NCI-H82 treated with DMSO at 0.1 percent for 48 hours (cell line): Measurements from ENCODE around the gene PERM1.
"Not testable (repeated sequence)": the region's sequence is repeated elsewhere in the genome, so short reads cannot be mapped to it uniquely, and the experiment has no call there.

Experiments used
- DNase-seq: peaks from one replicate; lab custom pipeline; 2025; ENCODE audit not compliant: unreplicated experiment; lab: John Stamatoyannopoulos, UW

PERM1 gene

DNA sequence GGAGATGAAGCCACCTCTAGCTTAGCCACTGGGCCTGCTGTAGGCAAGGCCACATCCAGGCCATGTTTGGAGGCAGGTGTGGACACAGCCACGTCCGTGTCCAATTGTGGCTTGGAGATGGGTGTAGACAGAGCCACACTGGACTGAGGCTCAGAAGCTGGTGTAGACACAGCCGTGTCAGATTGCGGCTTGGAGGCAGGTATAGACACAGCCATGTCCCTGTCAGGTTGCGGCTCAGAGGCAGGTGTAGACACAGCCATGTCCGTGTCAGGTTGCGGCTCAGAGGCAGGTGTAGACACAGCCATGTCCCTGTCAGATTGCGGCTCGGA, 2.2 kb downstream of the PERM1 start:
- DNase-seq = no peak

DNA sequence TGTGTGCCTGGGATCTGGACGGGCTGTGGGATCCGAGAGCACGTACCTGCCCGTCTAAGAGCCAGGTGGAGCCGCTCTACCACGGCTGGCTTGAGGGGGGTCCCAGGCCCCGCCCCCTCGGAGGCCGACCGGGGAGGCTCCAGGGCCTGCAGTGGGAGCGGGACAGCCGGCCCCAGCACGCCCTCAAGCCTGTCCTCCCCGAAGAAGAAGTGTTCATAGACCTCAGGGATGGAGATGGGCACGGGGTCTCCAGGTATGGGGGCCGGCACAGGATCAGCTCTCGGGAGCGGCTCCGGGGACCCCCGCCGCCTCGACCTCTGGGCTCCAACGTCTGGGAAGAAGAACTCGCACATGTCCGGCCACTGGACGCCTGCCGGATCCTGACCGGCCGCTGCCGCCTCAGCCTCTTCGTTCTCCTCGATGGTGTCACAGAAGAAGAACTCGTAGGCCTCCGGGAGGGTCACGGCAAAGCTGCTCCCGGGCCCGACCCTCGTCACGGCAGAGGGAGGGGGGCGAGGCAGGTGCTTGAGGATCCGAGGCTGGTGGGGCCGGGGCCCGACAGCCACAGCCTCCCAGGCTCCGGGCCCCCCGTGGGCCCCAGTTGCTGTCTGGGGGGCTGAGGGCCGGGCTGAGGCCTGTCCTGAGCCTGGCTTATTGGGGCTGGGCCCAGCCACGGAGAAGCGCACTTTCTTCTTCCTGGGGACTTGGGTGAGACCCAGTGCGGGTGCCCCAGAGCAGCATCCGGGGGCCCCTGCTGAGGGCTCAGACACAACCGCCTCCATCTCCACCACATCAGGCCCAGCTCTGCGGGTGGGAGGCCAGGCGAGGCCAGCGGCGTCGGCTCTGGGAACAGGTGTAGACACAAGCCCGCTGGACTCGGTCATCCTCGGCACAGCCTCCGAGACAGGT, 2.8 kb downstream of the PERM1 start:
- no peak for DNase-seq

DNA sequence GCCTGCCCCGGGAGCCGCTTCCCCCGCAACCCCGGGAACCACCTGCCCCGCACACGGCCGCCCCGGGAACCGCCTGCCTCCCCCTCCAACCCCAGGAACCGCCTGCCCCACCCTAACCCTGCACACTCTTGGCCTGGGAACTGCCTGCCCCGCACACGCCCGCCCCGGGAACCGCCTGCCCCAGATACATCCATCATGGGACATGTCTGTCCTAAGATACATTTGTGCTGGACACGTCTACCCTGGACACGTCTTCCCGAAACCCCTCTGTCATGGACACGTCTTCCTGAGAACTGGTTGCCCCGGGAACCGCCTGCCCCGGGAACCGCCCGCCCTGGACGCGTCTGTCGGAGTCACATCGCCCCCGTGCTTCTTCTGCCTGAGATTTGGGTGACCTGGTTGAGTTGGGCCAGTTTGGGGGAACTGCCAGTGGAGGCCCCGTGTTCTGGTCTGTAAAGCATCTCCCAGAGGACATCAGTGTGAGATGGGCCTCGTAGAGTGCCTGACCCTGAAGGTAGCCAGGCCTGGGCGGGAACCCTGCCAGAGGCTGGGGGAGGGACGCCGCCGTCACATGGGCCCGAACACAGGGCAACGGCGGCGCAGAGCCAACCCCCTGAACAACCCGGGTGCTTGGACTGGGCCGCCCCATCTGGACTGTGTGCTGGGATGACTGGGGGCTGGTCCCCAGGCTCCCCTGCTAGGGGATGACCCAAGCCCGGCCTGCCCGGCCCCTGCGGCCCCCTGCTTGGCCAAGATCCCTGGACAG, 3.6 kb downstream of the PERM1 start:
- no peak for DNase-seq

DNA sequence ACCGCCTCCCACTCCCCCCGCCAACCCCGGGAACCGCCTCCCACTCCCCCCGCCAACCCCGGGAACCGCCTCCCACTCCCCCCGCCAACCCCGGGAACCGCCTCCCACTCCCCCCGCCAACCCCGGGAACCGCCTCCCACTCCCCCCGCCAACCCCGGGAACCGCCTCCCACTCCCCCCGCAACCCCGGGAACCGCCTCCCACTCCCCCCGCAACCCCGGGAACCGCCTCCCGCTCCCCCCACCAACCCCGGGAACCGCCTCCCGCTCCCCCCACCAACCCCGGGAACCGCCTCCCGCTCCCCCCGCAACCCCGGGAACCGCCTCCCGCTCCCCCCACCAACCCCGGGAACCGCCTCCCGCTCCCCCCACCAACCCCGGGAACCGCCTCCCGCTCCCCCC, 5.1 kb downstream of the PERM1 start:
- not testable (repeated sequence) for DNase-seq

DNA sequence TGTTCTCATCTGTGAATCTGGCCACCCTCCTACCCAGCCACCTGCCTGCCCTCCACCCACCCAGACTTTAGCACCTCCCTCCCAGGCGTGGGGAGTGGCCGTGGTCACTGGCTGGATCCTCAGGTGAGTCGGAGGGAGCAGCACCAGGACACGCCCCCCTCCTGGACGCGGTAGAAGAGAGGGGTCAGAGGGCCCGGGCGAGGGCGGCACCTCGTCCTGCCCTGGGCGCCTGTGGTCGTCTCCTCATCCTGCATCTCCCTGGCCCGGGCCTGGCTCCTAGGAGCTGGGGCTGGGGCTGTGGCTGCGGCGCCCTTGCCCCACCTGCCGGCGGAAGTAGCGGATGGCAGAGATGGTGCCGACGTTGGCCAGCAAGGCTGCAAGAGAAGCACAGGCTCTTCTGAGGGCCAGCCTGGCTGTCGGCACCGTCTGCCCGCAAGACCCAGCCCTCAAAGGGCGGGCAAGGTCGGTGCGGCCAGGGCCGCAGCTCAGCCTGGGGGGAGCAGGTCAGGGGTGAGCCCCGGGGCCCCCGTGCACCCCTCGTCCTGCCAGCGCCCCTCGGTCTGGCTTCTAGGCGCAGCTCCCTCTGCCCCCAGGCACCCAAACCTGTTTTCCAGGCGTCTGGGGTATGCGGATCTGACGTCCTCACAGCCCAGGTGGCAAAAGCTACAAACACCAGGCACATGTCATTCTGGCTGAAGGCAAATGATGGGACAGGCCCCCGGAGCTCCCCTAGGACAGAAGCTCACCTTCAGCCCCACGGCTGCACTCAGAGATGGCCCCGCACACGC, 5.8 kb downstream of the PERM1 start:
- peak; percentile 29 for DNase-seq

DNA sequence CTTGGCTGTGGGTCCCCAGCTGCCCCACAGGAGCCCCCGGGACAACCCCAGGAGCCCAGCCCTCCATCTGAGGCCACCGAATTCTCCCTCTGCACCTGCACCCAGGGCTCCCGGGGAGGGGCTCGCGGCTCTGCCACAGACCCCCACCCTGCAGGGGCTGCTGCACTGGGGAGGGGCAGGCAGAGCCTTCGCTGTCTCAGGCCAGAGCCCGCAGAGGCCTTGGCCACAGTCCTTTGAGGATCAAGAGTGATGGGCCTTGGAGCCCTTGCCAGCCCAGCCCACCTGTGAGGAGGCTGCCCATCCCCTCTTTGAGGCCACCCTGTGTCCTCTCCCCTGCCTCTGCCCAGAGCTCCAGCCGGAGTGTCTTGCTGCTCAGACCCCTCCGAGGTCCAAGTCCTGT, 6.5 kb downstream of the PERM1 start:
- no peak for DNase-seq

DNA sequence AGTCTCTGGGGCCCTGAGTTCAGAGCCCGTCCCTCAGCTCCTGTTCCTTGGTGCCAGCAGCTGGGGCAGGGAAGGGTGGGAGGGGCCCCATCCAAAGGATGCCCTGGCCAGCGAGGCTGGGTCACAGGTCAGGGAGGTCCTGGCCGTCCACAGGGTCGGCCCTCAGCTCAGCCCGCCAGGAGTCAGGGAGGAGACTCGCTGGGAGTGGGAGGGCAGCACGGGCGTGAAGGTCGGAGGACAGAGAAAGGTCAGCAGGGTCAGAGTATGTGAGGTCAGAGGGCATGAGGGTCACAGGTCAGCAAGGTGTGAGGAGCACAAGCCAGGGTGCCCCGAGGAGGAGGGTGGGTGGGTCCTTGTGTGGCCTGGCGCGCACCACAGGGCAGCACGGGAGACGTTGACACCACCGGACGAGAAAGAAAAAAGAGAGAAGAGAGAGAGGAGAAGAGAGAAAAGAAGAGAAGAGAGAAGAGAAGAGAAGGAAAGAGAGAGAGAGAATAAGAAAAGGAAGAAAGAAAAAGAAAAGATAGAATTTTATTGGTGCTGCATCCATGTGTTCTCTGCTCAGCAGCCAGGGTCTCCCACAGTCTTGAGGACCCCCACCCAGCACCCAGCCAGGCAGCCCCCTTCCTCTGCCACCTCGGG, 7.1 kb downstream of the PERM1 start:
- DNase-seq = no peak

DNA sequence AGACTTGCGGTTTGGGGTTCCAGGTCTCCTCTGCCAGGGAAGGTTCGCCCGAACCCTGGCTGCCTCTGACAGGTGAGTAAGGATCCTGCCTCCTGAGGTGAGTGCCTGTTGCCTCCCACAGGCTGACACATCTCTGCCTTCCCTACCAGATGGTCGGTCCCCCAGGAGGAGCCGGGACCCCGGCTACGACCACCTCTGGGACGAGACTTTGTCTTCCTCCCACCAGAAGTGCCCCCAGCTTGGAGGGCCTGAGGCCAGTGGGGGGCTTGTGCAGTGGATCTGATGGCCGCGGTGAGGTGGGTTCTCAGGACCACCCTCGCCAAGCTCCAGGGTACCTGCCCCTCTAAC, 7.6 kb downstream of the PERM1 start:
- DNase-seq = no peak

DNA sequence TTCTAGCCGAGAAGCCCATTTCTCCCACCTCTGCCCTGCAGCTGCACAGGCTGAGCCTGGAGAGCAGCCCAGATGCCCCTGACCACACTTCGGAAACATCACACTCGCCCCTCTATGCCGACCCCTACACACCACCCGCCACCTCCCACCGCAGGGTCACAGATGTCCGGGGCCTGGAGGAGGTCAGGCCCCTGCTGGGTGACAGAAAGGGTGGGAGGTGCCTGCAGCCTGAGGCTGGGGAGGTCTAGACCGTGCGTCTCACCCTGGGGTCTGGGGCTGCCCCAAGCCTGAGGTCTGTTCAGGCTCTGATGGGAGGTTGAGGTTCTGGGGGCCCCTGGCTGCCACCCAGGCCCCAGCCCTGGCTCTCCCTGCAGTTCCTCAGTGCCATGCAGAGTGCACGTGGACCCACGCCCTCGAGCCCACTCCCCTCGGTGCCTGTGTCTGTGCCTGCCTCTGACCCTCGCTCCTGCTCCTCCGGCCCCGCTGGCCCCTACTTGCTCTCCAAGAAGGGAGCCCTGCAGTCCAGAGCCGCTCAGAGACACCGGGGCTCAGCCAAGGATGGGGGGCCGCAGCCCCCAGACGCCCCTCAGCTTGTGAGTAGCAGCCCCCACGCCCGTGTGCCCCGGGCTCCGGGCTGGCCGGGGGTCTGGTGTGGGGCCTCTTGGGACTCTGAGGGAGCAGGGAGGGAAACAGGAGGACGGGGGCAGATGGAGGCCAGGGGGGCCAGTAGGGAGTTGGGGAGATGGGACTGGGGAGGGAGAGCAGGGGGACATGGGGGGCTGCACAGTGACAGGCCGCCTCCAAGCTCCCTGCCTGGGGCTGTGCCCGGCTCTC, 8.2 kb downstream of the PERM1 start:
- no peak for DNase-seq

DNA sequence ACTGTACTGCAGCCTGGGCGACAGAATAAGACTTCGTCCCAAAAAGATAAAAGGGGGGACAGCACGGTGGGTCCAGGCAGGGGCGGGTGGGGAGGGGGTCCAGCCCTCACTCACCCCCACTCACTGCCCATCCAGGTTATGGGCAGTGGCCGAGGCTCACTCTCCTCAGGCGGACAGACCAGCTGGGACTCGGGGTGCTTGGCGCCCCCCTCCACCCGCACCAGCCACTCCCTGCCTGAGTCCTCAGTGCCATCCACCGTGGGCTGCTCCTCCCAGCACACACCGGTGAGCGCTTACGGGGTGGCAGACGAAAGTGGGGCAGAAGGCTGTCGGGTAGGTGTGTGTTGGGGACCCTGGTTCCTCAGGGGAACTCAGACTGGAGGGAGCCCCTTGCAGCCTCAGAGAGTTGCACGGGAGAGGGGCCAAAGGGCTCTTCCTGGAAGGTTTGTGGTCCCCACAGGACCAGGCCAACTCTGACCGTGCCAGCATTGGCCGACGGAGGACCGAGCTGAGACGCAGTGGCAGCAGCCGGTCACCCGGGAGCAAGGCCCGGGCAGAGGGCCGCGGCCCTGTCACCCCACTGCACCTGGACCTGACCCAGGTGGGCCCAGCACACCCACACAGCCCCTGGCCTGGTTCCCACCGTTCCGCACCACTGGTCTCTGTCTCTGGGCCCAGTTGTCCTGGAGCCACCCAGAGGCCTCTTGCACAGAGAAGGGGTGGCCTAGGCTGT, 9.0 kb downstream of the PERM1 start:
- no peak for DNase-seq

DNA sequence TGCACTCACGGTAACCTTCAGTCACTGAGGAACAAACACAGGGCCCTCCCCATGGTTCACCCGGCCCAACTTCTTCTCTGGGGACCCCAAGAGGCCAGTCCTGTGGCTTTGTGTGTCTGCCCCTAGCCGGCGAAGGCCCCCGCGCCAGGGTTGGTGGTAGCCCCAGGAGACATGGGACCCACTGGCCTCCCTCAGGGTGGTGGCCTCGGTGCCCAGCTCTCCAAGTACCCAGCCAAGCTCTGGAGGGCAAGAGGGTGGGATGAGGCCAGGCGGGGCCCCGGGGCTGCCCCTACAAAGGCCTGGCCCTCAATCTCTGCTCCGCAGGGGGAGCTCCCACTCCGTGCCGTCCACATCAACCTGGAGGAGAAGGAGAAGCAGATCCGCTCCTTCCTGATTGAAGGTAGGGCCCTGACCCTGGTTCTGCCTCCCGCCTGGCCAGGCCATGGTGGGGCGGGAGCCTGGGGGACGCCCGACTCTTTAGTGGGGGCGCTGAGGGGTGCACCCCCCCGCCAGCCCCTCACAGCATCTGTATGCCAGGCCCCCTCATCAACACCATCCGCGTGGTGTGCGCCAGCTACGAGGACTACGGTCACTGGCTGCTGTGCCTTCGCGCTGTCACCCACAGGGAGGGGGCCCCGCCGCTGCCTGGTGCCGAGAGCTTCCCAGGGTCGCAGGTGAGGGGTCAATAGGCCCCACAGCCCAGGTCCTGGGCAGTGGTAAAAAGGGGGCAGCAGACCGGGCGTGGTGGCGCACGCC, 10.0 kb downstream of the PERM1 start:
- no peak for DNase-seq

DNA sequence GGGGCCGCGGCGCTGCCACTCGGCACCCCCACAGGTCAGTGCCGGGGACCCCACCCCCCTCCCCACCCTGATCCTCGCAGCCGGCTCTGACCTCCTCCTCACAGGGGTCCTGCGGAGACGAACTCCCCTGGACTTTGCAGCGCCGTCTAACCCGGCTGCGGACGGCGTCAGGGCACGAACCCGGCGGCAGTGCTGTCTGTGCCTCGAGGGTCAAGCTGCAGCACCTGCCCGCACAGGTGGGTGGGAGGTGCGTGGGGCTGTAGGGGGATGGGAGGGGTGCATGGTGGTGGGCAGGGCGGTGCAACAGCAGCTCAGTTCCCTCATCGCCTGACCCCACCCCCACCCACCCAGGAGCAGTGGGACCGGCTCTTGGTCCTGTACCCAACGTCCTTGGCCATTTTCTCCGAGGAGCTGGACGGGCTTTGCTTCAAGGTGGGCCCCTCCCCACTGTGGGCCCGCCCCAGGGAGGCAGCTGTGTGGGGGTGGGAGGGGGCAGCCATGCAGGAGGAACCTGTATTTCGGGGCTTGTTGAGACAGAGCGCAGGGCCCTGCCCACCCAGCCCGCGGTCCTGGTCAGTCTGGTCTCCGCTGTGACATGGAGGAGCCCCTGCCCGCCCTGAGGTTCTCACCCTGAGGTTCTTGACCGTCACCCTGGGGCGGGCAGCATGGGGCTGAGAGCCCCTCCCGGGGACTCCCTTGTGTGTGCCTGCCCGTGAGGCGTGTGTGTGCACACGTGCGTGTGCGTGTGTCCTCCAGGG, 10.7 kb downstream of the PERM1 start:
- no peak for DNase-seq

DNA sequence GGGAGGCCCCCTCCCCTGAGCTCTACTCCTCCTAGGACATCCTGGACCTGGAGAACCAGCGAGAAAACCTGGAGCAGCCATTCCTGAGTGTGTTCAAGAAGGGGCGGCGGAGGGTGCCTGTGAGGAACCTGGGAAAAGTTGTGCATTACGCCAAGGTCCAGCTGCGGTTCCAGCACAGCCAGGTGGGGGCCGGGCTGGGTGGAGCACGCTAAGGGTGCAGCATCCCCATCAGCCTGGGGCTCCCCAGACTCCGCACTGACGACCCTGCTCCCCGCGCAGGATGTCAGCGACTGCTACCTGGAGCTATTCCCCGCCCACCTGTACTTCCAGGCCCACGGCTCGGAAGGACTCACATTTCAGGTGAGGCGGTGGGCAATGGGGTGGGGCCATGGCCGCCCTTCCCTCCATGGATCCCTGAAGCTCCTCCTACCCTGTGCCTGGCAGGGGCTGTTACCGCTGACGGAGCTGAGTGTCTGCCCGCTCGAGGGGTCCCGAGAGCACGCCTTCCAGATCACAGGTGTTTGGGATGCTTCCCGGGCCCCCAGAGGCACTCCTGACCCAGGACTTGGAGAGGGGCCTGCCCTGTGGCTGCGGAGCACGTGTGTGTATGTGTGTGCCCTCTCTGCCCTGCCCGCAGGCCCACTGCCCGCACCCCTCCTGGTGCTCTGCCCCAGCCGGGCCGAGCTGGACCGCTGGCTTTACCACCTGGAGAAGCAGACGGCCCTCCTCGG, 11.5 kb downstream of the PERM1 start:
- no peak for DNase-seq

DNA sequence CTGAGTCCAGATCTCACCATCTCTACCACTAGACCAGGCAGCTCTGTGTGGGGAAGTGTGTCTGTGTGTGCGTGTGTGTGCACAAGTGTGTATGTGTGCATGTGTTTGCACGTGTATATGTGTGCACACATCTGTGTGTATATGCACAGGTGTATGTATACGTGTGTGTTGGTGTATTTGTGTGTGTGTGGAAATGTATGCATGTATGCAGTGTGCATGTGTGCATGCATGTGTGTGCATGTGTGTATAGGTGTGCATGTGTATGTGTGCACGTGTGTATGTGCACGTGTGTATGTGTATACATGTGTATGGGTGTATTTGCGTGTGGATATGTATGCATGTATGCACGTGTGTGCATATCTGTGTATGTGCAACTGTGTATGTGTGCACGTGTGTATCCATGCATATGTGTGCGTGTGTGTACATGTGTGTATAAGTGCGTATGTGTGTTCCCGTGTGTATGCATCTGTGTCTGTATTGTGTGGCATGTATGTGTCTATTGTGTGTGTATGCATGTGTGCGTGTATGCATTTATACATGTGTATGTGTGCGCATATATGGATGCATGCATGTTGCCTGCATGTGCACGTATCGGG, 12.5 kb downstream of the PERM1 start:
- DNase-seq = no peak

DNA sequence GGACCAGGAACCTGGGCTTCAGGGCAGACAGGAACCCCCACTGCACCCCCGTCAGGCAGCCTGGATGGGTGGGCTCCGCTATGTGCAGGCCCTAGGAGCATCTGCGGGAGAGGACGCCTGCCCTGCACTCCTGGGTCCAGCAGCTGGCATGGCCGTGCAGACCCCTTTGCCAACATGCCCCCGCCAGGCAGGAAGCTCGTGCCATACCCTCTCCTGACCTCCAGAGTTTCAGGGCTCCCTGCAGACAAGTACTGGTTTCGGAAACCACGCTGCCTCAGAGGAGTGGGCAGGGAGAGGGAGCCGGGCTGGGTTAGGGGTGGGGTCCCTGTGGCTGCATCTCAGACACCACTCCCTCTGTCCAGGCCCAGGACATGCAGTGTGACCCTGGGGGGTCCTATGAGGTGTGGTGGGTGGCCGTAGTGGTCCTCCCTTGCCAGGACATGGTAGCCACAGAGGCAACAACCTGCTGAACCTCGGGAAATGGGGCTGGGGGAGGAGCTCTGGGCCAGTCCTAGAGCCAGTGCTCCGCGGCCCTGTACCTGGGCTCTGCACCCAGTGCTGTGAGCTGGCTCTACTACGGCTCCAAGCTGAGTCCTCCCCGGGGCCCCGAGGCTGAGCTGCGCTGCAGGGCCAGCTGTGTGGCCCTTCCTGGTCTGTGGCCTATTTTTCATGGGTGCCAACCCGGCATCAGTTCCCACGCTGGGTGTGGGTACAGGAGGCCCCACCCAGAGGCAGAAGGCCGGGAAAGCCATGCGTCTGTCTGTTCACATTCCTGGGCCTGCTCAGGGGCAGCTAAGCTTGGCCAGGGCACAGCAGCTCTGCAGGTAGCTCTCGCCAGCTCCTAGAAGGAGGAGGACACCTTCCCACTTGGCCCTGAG, 14.2 kb downstream of the PERM1 start:
- no peak for DNase-seq

DNA sequence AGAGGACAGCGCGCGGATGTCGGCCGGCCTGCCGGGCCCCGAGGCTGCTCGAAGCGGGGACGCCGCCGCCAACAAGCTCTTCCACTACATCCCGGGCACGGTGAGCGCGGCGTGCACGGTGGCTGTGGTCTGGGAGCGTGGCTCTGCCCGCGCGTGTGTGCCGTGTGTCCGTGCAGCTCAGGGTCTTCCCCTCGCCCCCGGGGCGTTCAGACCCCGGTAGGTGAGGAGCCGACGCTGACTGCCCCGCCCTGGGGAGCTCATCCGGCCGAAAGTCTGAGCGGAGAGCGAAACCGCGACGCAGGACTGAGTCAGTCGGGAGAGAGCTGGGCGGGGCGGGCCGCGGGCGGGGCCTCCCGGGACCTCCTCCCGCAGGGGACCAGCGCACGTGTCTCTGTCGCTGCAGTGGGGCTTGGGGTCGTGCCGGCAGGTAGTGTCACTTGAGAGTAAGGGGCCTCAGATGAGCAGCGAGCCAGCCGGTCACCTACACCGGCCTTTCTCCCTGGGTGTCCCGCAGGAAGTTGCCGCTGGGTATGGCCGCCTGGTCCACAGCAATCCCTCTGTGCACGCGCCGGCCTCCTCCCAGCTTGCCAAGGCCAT, 15.1 kb downstream of the PERM1 start:
- DNase-seq = no peak
